GM10266 (cell line): ENCODE measurements around the gene DHFR.
"Not testable (repeated sequence)": the region's sequence is repeated elsewhere in the genome, so short reads cannot be mapped to it uniquely, and the experiment has no call there.

Source experiments
- DNase-seq: peaks from one replicate; pipeline ENCODE4 v3.0.0; 2012; ENCODE audit errors: extremely low spot score
- CTCF ChIP-seq: IDR thresholded peaks from 2 replicates; pipeline ENCODE4 v1.5.1; 2012; ENCODE audit warnings: mild to moderate bottlenecking, low read depth; ENCODE audit not compliant: control insufficient read depth, insufficient read depth; ENCODE audit errors: missing control alignments

DHFR gene

DNA sequence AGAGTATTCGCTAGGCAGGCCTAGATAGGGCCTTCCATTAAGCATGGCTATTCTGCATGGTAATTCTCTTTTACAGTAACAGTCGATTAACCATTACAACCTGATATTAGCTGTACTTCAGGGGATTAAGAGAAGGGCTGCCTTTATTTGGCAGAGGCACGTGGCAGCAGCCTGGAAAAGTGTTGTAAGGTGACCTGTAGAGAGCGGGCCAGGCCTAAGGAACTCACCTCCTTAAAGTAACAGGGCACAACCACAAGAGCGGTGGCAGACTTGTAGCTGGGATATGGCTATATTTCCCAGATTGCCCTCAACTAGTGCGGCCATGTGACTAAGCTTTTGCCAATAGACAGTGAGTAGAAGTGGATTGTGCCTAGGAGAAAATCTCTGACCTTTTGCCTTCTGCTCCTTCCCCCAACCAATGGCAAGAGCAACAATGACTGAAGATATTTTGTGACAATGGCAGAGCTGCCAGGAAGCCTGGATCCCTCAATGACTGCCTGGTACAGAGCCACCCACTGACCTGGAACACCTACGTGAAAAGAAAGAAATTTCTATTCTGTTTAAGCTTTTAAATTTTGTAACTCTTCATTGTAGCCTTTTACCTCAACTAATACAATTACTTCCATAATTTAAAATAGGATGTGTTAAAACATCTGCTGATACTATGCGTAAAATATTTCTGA, 65.8 kb downstream of the DHFR start:
- no peak for DNase-seq
- TF ChIP-seq CTCF: no peak

DNA sequence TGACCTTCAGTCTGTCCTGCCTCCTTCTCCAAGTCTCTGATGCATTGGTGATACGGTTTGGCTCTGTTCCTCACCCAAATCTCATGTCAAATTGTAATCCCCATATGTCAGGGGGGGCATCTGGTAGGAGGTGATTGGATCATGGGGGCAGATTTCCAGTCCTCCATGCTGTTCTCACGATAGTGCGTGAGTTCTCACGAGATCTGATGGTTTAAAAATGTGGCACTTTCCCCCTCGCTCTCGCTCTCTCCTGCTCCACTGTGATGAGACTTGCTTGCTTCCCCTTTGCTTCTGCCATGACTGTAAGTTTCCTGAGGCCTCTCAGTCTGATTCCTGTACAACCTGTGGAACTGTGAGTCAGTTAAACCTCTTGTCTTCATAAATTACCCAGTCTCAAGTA, 70.0 kb downstream of the DHFR start:
- no peak for DNase-seq
- TF ChIP-seq CTCF: no peak

DNA sequence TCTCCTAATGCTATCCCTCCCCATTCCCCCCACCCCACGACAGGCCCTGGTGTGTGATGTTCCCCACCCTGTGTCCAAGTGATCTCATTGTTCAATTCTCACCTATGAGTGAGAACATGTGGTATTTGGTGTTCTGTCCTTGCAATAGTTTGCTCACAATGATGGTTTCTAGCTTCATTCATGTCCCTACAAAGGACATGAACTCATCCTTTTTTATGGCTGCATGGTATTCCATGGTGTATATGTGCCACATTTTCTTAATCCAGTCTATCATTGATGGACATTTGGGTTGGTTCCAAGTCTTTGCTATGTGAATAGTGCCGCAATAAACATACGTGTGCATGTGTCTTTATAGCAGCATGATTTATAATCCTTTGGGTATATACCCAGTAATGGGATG, 74.5 kb downstream of the DHFR start:
- not testable (repeated sequence) for DNase-seq

GRCh38 chr5:80579050-80579449, 75.7 kb downstream of the DHFR start:
- TF ChIP-seq CTCF: no peak
- no peak for DNase-seq

DNA sequence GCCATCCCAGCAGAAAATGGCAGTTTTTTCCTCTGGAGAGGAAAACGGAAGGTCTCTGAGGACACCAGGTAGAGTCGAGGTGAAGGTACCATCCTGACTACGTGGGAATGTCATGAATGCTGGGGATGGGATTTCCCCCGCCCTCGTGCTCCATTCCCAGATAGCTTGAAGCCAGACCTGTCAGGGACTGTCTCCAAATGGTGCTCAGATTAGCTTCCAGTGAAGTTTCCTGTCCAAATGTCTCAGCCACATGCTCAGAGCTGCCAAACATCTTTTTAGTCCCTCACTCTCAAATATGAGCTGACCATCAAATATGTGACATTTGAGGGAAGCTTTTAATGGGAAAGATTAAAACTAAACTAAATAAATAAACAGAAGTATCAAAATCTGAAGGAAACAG, 77.1 kb downstream of the DHFR start:
- no peak for TF ChIP-seq CTCF
- no peak for DNase-seq

- DNase-seq: no peak
Observed at GRCh38 chr5:80576383-80576782, 78.4 kb downstream of the DHFR start.

More at GRCh38 chr5:80576383-80576782, 78.4 kb downstream of the DHFR start:
- no peak for TF ChIP-seq CTCF
